HG02981 (cell line): ENCODE data around the gene USP3.

Experiments
- ATAC-seq: cut with Tn5 transposase; IDR thresholded peaks from one replicate; pipeline ENCODE4 v1.9.1; 2021; ENCODE audit warnings: mild to moderate bottlenecking, moderate library complexity; ENCODE audit not compliant: unreplicated experiment

USP3 gene

DNA sequence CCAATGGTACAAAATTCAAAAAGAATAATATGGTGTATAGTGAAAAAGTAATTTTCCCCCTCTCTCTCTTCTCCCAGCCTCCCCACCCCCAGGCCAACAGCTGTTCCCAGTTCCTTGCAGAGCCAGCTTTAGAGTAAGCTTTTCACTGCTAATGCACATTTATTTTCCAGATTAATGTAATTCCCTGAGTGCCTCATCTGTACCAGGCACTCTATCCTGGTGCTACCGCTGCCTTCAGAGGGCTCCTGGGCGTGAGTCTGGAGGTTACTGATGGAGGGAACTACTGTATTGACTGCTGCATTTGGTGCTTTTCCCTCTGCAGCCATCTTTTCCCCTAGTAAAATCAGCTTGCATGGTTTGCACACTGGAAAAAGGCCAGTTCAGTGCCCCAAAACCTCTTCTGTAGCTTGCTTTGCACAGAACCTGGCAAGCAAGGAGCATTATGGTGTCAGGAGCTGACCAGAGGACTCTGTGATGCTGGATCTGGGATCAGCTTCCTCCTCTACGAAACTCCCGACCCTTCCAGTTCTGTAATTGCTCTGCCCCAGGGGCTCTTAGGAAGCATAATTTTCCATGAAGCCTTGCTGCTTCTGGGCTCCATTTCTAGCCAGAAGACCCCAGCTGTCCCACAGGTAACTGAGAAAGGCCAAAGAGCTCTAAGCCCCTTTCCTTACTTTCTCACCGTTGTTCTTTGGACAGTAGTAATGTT, 8.5 kb upstream of the USP3 start:
- no peak for ATAC-seq

DNA sequence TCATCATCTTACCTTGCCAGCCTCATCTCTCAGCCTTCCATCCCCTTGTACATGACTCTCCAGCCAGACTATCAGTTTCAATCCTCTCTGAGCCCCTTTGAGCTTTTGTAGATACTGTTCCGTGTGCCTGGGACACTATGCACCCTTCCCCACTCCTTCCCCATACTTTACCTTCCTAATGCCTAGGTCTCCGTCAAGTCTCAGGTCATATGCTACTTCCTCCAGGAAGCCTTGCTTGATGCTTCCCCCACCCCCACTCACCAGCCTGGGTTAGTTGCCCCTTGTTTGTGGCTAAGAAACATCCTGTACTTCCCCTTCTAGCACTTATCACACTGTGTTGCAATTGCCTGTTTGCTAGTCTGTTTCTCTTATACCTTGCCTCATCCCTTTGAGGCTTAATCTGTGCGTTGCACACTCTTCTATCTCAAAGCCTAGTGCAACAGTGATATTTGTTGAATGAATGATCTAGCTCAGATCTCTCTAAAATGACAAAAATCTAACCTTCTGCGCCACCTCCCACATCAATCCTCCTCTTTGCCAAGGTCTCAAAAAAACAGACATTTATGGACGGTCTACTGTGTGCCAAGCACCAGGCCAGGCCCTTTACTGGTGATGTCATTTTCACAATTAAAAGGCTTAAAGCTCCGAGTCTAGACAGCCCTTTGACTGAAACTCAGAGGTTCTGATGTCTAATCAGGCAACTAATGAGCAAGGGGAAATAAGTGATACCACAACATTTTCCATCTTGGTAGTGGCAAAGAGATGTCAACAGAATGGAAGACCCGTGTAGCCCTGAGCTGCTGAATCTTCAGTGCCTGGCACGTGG, 6.5 kb upstream of the USP3 start:
- ATAC-seq: peak; percentile 29

DNA sequence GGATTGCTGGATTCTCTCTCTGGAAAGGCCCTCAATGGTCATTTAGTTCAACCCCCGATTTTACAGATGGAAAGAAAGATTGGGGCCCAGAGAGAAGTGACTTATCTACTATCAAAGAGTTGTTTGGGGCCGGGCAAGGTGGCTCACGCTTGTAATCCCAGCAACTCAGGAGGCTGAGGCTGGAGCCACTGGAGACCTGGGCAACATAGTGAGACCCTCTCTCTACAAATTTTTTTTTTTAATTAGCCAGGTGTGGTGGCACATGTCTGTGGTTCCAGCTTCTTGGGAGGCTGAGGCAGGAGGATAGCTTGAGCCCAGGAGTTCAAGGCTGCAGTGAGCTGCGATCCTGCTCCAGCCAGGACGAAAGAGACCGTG, 5.2 kb upstream of the USP3 start:
- ATAC-seq: no peak

DNA sequence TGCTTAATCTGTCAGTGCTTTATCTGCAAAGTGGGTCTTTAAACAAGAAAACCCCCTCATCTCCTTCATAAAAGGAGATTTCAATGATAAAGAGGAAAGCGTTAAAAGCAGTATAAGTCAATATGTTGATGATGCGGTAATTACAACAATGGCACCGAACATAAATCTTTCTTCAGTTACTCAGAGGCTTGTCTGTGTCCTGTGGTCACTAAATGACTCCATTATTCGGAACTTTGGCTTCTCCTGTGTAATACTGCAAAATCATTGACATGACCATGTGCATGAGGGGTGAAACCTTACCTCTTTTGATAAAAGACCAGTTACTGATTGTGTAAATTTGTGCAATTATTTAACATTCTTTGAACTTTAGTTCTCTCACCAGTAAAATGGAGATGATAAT, 4.8 kb upstream of the USP3 start:
- ATAC-seq: no peak

DNA sequence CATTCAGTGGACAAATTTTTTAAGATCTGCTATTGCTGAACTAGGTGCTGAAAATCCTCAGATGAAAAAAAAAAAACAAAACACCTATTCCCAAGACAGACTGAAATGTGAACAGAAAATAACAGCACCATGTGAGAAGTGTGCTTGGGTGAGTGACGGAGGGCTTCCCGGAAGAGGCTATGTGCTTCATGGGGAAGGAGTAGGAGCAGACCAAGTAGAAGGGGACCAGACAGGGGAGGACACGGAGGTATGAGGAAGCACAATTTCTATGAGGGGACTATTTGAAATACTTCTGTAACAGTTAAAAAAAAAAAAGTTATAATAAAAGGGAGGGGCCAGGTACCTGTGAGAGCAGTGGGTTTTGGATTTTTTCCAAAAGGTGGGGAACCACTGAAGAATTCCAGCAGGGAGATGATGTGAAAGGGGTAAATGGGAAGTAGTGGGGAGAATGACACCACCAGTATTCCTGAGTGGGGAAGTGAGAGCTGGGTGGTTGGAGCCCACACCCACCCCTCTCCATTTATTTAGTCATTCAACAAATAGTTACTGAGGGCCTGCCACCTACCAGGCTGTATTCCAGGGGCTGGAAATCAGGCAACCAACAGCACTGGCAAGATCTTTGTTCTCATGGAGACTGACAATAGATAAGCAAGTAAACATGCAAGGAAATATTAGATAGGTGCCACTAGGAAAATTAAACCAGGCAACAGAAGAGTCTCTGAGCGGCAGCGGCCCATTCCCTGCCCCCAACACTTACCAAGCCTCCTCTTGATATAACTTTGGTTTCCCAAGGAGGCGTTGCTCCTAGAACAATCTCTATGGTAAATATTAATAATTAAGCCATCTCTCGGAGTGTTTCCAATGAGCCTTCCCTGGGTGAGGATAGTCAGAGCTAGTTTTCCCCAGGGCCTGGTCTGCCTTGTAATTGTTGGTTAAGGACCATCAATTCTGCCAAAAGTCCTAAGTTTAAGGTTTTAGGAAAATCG, 3.8 kb upstream of the USP3 start:
- ATAC-seq: no peak

DNA sequence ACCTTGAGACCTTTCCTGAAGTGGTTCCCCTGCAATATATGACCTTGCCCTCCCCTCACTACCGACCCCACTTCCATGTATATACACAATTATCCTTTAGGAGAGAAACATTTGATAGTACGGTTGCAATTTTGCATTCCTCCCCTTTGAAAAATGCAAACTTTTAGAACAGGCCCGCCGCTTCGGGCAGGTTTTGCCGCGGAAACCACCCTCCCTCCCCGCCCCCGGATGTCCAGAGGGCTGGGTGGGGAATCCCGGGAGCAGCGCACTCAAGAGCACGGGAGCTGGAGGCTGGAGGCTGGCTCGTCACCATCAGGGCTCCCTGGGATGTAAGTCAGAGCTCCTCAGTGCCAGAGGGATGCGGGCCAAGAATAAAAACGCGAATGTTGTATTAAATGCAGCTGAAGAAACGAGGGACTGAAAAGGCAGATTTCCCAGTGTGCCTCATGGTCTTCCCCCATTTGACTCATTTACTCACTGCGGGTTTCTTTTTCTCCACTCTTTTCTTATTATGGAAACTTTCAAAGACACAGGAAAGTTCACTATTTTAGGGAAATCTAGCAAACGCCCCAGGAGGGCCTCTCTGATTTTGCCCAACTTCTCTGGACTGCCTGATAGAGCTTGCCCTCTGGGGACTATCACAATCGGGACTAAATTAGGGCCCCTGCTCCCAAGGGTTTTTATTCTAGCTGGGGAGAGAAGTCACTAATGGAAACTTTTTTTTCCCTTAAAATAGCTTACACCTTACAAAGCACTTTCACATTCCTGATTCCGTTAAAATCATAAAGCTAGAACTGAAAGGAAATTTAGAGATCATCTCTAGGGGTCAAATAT, 2.9 kb upstream of the USP3 start:
- no peak for ATAC-seq

DNA sequence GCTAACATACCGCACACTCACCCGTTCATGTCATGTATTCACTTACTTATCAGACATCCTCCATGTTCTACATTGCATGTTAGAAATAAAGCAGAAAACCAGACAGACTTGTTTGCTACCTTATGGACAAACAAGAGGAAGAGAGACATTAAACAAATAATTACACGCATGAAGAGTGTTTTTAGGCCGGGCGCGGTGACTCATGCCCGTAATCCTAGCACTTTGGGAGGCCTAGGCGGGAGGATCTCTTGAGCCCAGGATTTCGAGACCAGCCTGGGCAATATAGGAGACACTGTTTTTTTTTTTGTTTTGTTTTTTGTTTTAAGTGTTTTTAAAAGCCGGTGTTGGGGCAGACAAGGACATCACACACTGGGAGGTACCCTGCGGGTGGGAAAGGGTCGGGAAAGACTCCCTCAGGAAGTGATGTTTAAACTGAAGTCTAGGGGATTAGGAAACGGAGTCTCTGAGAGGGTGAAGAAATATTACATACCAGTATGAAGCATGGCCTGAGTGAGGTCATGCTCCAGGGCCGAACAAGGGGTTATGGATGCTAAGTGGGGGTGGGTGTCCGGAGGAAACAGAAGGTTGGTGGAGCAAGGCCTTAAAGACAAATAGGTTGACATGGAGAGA, 2.1 kb upstream of the USP3 start:
- ATAC-seq: no peak

DNA sequence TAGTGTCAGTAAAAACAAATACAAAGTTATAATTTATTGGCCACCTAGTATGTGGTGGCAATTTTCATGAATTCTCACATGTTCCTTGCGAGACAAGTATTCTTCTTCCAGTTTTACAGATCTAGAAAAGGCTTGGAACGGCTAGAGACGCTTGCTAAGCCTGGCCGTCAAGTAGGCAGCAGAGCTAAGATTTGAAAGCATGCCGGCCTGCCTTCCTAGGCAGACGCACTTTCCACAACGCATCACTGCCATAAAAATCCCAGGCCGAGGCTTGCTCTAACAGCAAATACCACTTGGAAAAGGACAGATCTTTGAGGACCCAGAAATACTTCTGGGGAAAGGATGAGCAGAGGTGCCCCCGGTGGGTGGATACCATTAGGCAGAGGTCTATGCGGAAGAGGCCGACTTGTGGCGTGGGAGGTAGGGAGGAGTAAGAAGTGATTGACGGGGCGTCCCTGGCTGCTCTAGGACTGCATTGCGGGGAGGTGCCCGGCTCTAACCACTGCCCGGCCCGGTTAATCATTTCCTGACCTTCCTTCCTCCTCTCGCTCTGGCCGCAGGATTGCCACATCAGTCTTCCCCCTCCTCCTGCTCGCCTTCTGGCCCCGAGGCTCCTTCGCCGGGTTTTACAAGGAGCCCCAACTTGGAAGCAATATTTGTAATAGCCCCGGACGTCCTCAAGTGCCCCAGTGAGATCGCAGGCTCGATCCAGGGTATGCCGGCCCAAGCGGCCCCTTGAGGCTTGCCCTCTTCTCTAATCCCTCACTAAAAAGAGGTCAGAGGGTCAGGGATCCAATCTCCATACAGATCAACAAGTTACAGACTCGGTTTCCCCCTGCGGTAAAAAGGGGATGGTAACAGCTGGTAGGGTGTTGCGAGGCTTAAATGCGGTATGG, 1.3 kb upstream of the USP3 start:
- peak; percentile 49 for ATAC-seq

DNA sequence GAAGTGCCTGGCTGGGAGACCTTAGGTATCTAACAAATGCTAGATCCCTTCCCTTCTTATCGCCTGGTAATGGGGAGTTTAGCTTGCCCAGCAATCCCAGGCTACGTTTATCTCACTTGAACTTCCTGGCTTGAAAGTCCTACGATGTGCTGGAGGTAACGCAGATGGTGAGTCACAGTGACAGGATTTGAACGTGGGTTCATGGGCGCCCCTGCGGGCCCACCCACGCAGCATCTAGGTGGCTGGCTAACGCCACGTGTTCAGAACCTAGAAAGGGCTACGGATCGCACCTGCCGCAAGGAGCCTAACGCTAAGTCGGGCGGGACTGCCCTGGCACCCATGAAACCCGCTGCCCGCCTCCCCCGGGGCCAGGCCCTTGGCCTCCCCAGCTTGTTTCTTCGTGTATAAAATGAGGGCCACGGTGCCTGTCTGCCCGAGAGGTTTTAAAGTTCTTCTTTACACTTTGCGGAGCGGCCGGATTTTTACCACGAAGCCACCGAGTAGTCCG, 600 bp upstream of the USP3 start:
- peak; percentile 15 for ATAC-seq

DNA sequence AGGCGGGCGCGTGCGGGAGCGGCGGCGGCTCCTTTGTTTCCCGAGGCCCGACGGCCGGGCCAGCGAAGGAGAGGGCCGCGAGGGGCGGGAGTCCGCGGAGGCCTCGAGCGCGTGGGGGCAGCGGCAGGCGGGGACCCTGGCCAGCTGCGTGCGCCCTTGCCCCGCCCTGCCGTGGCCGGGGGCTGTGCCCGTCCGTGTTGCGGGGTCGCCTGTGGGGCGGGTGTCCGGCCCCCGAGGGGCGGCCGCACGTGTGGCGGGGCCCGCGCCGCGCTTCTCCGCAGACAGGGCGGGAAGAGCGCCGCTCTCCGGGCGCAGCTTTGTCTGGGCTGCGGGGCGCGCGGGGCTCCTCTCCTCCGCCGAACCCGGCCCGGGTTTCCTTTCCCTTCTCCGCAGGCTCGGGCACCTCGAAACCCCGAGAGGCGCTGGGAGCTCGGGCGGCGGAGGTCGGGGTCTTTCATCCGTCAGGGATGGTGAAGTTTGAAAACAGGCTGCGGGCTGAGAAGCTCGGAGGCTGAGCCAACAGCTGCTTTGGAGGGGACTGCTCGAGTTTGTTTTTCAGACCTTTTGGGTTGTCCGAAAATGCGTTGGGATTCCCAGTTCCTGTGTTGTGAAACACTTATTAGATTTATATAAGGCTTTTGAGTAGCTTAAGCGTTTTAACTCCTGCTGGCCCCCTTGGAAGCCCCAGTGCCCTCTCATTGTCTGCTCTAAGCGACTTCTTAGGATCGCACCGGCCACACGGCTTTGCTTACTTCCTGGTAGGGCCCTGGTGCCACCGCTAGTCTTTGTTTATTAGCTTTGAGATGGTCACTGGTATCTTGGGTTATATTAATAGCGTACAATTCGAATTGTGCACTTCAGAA, 817 bp downstream of the USP3 start:
- no peak for ATAC-seq

DNA sequence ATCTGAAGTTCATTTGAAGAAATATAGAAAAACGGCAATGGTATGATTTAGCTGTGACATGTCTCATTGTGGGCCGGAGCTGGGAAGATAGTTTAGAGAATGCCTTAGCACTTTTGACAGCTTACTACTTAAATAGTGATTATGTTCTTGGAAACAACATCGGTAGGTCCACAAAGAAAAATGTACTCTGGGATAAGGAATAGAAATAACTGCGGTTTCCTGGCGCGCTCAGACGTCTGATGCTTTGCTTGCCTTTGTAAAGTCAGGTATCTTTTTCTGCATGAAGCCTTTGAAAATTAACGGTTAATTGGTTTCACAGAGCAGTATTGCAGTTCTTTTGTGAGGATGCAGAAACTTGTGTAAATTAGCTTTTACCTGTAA, 1.4 kb downstream of the USP3 start:
- no peak for ATAC-seq

DNA sequence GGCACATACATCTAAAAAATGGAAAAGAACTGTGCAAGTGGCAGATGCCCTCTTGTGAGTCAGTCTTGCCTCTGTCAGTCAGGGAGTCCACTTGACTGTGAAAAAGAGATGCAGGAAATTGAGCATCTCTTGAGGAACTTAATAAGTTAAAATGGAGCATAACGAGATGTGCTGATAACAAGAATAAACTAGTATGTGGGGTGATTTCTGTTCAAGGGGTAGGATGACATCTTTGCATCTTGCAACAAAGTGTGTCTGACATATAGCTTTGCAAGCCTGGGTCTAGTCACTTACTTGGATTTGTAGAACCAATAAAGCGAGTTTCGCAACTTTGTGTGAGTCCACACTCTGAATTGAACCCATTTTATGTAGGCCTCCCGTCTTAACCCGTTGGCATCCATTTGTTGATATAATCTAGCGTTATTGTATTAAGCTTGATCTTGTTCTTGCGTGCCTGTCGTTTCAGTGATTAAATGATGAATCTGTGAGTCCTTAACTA, 2.2 kb downstream of the USP3 start:
- no peak for ATAC-seq

DNA sequence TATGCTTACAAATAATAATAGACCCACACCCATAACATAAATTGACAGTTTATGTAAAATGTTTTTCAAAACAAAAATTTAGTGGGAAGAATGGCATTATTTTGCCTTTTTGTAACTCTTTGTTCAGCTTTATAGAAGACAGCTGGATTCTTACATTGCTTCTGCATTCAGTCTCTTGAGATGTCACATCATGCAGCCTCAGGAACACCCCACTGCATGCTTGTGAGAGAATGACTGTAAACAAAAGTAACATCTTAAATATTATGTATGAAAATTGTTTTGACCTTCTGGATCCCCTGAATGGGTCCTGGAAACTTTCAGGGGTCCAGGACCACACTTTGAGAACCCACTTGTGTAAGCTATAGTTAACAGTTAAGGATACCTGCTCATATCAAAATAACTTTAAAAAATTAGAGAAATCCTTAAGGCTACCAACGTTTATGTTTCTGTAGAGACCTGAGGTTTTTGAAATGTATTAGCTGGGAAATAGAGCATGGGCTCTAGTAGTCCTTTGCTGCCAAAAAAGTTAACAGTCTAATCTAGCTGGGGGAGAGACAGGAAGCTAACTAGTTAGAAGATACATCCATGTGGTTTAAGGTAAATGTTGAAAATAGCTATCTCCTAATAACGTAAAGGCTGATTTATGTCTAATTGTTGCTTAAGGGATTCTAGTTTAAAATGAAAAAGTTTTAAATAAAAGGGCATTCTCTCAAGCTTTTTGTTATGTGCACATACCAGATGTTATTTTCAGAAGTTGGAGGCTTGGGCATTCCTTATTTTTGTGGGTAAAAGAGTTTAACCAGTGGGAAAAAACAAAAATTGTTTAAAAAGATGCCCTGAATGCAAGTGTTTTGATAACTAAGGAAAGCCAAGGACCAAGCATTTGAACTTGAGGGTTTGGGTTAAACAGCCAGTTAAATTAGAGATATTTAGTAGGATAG, 3.8 kb downstream of the USP3 start:
- no peak for ATAC-seq

DNA sequence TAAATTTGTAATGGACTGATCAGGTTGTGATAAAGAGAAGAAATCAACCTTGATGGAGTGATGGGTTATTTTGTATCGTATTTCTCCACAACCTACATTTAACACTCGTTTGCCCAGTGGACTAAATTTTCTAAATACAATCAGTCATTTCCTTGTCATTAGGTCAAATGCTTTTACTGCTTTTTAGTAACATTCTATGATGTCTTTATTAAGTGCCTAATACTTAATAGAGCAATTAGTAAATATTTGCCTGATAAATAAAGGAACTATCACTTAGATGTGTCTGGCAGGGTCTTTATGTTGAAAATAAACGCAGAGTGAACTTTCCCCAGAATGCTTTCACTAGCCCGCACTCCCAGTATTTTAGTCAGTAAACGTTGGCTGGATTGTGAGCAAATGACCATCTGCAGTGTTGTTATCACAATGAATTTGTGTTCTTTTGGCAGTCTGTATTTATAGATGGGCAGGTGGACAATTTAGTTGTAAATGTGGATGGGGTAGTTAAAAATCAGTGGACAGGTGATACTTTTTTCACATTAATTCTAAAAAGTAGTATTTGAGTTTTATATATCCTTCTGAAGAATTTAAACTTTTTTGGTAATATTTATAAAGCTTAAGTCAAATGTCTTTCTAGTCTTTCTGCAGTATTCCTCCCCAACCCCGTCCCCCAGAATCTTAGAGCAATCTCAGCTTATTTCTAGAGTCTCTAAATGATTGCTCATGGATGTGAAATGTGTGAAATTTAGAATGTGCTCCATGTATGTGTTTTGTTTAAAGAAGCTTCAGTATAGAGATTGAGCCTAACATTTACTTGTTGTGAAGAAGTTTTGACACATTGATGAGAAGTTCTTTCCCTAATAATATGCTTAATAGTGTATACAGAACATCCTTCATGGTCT, 4.9 kb downstream of the USP3 start:
- ATAC-seq: no peak
